Activated CD4-positive, alpha-beta T cell treated with anti-CD3 and anti-CD28 coated beads for 1 hour (primary cell): ENCODE measurements around the gene ATP5F1B.
A peak's percentile ranks its signal among the peaks of the same experiment; 100 is the strongest.

Experiments
- DNase-seq: peaks from one replicate; pipeline ENCODE4 v3.0.0-alpha.2; 2020

Gene ATP5F1B

DNA sequence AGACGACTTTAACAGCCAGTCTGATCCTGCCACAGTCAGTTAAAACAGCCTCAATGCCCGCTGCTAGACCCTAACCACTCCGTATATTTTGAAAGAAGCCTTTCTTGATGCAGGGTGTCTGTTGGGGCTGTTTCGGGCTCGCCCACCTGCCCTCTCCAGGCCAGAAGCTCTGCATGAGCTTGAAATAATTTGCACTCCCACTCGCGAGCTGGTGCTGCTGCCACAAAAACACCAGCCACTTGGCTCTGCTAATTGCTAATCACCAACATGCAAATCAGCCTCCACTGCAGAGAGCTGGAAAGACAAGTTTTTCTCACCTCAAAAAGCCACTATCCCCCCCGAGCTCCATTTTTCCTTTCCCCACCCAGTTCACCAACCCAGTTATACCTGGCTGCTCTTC lies 31.2 kb downstream of the ATP5F1B start:
- DNase-seq: no peak

DNA sequence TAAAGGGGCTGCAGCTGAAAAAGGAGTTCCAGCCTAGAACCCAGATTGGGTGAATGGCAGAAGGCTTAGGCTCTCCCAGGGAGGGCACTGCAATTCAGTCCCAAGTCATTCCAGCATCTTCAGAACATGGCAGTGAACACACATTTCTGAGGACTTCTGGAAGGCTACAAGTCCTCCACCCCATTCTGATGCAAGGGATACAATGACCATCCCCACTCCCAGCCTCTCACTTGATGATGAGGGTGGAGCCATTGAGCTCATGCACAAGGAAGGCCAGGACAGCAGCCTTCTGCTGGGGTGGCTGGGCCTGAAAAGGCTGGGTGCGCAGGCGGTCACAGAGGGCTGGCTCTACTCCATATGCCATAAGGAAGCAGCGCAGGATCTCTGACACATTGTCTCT lies 41.4 kb downstream of the ATP5F1B start:
- no peak for DNase-seq

DNA sequence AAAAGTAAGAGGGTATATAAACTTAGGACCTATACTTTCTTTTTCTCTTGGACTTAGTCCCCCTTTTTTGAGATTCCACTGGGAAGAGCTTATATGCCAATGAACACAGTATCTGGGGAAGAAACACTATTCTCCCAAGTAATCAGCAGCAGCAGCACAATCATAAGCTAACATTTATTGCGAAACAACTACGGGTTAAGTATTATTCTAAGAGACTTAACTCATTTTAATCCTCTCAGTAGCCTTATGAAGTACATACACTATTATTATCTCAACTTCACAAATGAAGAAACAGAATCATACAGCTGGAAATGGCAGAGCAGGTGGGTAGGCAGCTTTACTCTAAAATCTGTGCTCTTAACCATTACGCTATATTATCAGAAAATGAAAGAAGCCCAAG lies 43.5 kb downstream of the ATP5F1B start:
- DNase-seq: no peak

DNA sequence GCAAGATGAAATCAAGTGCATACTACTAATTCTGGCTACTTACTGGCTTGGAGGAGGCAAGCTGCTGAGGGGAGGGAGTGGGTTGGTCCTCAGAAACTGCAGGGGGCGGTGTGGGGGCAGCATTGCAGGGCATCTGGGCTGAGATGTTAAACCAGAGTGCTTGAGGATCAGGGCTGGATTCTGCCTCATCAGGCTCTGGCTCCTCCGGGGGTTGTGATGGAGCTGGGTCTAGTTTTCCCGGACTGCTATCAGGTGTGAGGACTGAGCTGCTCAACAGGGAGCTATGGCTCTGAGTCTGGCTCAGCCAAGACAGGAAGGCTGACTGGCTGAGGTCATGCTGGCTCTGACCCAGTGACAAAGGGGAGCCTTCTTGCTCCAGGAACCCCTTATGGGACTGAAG lies 44.3 kb downstream of the ATP5F1B start:
- DNase-seq: no peak

DNA sequence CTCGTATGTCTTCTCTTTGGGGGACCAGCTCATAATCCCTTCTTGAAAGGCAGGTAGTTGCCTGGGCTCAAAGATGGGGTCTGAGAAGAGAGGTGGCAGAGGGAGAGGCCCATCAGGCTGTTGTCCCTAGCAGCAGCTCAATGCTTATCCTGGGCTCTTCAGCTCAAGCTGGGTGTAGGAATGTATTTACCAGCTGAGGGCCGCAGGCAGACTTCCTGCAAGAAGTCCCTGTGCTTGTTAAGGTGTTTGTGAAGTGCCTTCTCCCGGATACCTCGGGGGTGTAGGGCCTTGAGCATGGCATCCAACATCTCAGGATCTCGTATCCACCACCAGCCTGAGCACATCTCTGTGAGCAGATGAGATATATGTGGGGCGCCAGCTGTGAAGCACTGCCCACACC lies 45.0 kb downstream of the ATP5F1B start:
- no peak for DNase-seq

DNA sequence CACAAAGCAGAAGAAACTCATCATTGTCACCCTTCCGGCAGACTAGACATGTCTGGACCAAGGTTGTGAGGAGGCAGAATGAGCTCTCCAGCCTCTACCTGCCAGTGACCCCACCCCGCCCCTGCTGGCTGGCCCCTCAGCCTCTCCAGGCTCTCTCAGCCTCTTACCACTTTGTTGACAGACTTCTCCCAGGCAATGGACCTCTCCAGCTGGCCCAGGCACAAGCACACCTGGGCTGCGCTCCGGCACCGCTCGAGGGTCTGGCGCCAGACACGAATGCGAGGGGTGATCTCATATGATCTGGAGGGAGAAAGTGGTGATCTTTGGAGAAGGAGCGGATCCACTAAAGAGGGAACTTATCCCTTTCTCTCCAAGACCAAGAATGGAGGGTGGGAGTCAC lies 46.0 kb downstream of the ATP5F1B start:
- DNase-seq: no peak

DNA sequence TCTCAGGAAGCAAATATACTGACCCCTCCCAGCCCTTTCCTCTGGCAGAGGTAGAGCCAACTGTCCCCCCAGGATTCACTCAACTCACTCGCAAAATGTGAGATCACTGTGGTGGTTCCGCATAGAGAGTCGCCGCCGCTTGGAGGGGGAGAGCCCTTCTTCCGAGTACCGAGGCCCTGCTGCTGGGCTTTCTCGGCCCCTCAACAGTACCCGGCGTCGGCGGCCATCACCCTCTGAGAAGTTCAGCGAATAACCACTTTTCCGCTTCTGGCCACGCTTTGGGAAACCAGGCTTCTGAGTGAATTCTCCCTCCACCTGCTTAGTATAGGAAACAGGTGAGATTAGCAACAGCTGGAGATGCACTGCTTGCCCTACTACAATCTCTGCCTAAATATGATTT lies 46.7 kb downstream of the ATP5F1B start:
- no peak for DNase-seq

DNA sequence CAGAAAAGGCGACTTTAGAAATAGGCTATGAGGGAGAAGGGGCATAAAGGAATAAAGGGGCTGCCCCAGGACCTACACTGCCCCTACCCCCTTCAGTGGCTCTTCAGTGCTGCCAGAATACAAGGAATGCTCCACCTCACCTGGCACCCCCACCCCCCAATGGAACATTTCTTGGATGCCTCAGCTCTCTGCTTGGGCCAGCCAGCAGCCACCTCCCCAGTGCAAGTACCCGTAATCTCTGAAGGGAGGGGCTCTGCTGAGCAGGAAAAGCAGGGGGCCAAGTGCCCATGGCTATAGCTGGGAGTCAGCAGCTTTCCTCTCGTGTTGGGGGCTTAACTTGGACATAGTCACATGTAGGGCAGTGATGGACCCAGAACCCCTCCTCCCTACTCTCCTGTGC lies 49.0 kb downstream of the ATP5F1B start:
- DNase-seq: no peak

DNA sequence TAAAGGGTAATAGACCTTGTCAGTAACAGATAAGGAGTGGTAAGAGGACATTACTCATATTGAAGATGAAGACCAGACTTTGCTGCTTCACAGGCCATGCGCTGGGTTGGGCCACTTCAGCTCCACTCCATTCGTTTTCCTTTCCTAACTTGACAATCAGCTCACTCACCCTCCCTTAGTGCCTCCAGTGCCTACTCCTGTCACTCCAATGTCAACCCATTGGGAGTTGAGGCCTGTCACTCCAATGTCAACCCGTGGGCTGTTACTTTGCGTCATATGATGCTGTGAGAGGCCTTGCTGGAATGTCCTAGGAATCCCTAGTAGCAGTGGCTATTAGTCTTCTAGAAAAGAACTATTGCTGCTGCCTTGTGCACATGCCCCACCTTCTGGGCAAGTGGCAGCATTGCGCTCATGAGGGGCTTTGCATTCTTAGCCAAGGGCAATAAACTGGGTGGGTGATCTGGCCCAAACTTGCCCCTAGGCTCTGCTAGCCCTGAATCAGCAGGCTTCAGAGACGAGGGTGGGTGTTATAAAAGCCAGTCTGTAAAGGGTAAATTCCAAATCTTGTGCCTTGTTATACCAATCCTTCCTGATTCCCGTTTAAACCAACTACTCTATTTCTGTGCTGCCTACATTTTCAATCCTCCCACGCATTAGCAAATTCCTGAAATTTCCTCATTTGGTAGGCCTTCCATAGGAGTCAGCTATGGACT lies 51.7 kb downstream of the ATP5F1B start:
- DNase-seq: peak; percentile 37

DNA sequence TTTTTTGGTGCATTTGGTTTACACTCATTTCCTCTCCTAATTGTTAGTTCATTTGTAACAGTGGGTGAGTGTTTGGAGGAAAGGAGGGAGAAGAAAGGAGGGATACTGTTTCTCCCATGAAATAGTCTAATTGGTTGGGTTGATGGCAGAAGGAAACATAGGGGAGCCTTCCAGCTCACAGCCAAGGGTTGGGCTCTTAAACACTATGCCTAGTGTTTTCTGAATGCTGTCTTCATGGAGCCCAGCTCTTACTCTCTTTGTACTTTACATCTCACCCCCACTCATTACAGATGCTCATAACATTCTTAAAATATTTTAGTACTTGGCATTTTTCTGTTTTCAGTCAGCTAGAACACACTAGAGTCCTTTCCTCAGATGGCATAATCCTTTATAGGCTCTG lies 53.8 kb downstream of the ATP5F1B start:
- no peak for DNase-seq

DNA sequence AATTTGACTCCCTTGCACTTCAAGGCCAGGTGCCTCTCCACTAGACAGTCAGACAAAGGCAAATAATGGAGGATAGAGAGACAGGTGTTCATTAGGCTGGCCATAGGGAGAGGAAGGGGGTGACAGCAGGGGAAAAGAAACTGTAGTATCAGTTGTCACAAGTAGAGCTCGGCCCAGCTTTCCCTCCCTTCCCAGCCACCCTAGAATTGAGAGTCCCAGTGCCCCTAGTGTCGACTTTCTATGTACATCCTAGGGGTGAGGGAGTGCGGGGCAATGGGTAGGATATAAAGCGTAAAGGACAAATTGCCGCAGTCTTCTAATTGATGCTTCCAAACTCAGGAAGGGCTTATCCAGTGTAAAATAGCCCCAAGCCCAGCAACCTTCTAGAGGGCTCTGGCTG lies 54.7 kb downstream of the ATP5F1B start:
- DNase-seq: no peak

DNA sequence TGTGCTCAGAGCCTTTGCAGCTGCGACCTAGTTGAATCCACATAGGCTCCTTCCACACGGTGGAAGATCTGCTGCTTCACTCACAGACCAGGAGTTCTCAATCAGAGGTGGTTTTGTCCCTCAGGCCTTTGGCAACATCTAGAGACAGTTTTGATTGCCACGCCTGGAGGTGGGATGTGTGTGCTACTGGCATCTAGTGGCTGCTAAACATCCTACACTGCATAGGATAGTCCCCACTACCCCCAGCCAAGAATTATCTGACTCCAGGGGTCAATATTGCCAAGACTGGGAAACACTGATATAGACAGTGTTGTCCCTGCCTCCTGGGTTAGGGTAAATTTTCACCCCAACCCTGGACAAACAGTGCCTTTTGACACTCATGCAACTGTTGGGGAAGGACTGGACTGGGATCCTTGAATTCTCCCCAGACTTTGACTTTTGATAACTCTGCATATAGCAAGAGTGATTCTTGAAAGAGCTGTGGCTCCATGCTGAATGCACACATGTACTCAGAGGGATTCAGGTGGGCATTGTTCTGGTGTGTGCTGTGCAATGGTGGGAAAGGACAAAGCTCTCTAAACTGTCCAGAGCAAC lies 55.5 kb downstream of the ATP5F1B start:
- no peak for DNase-seq

DNA sequence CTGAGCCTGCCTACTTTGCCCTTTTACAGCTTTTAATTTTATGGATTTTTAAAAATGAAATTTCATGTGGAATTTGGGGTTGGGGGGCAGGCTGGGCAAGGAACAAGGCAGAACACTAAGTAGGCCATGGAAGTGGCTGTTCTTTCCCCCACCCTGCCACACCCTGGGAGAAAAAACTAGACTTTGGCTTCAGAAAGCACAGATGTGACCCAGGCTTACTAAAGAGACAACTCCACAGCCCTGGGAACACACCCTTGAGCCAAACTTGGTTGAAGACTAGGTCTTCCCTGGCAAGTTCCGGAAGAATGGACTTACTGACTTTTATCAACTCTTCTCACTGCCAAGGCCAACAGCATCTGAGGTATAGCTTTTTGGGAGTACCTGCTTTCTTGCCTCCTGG lies 56.0 kb downstream of the ATP5F1B start:
- no peak for DNase-seq
